ENCODE data around the gene ZSWIM6.

- TF ChIP-seq EZH2 (IDR thresholded peaks at IDR 0.05; ENCODE audit: low read depth, unreplicated experiment) (no peak), CTCF (conservative IDR thresholded peaks at IDR 0.05; ENCODE audit: low read depth in 2 of 2) (no peak), ZNF462 (CRISPR knock-in tag; IDR thresholded peaks at IDR 0.05) (no peak), EZH2phosphoT487 (IDR thresholded peaks at IDR 0.05; ENCODE audit: unreplicated experiment) (no peak), REST (IDR thresholded peaks at IDR 0.05; ENCODE audit: unreplicated experiment) (no peak), POLR2AphosphoS5 (IDR thresholded peaks at IDR 0.05; ENCODE audit: low read depth) (no peak), JUNB (IDR thresholded peaks at IDR 0.05; ENCODE audit: unreplicated experiment) (no peak), CREB1 (CRISPR knock-in tag; IDR thresholded peaks at IDR 0.05; ENCODE audit: low read depth) (no peak), NANOG (IDR thresholded peaks at IDR 0.05; ENCODE audit: borderline replicate concordance) (no peak), ZNF331 (CRISPR knock-in tag; IDR thresholded peaks at IDR 0.05; ENCODE audit: low read depth) (no peak), ETS1 (IDR thresholded peaks at IDR 0.05) (no peak)
These were observed 123.3 kb downstream of the ZSWIM6 start for GRCh38 chr5:61455179-61456006.

All from GM23338 (cell line).